Stimulated activated CD8-positive, alpha-beta memory T cell treated with anti-CD3 and anti-CD28 coated beads, Interleukin-7, amount 100 ng/mL, for 24 hours (primary cell): ENCODE data around the gene OR4X1.
A peak's percentile ranks its signal among the peaks of the same experiment; 100 is the strongest.
"Not testable (repeated sequence)": the region's sequence is repeated elsewhere in the genome, so short reads cannot be mapped to it uniquely, and the experiment has no call there.

Source experiments
- DNase-seq: peaks from one replicate; pipeline ENCODE4 v3.0.0-alpha.2; 2020; ENCODE audit warnings: low read depth

OR4X1 gene, protein sequence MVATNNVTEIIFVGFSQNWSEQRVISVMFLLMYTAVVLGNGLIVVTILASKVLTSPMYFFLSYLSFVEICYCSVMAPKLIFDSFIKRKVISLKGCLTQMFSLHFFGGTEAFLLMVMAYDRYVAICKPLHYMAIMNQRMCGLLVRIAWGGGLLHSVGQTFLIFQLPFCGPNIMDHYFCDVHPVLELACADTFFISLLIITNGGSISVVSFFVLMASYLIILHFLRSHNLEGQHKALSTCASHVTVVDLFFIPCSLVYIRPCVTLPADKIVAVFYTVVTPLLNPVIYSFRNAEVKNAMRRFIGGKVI

DNA sequence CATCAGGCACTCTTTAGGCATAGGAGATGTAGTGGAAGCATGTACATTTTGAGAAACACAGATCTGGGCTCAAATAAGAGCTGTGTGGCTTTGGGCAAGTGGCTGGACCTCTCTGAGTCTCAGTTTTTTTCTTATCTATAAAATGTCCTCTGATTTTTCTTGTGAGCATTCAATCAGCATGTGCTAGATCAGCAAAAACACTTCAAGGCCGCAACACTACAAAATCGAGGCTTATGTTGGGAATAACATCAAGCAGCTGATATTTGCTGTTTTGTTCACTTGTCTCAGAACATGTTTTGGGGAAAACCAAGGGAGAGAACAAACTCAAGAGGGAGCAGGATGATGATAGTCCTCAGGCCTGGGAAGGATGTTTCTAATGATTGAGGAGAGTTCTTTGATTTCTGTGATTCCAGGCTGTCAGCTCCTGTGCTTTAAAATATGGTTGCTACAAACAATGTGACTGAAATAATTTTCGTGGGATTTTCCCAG, at the start of gene OR4X1:
OR4X1 (plus strand) TSS at position 439 of the 489 bp plus-strand sequence; CDS start at position 439, 0 bp downstream.
- no peak for DNase-seq

DNA sequence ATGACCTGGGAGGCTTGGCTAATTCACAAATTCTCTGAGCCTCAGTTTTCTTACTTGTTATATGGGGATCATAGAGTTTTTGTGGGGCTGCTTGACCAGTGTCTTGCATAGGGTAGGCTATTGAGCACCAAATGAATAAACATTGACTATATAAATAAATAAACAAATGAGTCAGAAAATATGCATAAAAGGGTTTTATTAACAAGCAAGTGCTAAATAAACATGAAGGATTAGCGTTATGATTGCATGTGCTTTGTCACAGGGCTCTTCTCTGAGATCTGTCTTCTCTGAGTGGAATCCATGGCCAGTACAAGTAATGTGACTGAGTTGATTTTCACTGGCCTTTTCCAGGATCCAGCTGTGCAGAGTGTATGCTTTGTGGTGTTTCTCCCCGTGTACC, 47.2 kb upstream of the OR4X1 start, which contains the start of gene OR4B1:
OR4B1 (plus strand) TSS at position 301 of the 400 bp plus-strand sequence; CDS start at position 301, 0 bp downstream.
- DNase-seq = no peak

DNA sequence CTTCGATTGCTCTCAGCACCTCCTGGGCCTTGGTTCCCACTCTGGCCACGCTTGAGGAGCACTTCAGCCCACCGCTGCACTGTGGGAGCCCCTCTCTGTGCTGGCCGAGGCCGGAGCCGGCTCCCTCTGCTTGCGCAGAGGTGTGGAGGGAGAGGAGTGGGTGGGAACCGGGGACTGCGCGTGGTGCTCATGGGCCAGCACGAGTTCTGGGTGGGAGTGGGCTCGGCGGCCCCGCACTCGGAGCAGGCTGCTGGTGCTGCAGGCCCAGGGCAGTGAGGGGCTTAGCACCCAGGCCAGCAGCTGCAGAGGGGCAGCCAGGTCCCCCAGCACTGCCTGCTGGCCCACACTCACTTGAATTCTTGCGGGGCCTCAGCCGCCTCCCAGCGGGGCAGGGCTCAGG, 34.9 kb upstream of the OR4X1 start:
- no peak for DNase-seq

DNA sequence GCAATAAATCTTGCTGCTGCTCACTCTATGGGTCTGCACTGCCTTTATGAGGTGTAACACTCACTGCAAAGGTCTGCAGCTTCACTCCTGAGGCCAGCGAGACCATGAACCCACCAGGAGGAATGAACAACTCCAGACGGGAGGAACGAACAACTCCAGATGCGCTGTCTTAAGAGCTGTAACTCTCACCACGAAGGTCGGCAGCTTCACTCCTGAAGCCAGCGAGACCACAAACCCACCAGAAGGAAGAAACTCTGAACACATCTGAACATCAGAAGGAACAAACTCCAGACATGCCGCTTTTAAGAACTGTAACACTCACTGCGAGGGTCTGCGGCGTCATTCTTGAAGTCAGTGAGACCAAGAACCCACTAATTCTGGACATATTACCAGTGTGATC, 33.6 kb upstream of the OR4X1 start:
- not testable (repeated sequence) for DNase-seq

DNA sequence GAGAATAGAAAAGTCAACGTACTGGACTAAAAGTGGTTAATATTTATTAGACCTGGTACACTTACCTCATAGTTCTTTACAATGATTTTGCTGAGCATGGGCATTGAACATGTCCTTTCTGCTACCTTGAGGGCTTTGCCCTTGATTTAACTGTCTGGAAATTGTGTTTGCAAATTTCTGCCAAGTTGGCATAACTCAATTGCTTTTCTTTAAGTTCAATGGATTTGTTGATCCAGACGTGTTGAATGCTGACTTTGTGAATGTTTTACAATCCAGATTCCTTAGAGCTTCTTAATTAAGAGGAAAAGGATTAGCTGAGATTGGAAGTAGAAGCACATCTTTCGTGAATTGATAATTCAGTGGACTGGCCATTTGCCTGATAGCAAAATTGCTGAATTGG, 25.9 kb upstream of the OR4X1 start:
- no peak for DNase-seq

DNA sequence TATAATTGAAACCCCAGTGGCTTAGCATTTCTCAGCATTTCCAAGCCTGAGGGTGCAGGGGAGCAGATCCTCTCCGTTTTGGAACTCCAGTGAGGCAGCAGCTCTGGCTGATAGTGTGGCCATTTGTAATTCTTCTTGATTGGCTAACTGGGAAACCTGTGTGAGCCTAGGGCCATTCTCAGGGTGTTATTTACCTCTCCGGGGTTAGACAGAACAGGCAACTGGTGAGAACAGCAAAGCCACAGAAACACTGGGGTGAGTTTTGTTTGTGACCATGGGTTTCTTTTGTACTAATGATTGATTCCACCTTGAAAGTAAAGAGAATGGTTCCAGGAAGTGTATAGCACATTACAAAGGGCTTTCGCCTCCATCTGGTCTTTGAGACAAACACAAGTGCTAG, 21.2 kb upstream of the OR4X1 start:
- no peak for DNase-seq

DNA sequence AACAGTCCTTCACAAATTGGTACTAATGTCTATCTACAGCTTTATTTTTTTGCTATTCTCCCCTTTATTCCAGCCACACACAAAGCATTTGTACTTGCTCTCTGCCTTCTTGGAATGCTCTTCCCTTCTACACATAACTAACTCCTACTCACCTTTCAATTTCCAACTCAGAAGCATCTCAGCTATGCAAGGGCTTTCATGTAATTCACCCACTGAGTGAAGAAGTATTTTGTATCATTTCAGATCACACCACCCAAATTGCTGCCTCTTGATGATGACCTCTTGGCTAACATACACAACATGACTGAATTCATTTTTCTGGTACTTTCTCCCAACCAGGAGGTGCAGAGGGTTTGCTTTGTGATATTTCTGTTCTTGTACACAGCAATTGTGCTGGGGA, 18.9 kb upstream of the OR4X1 start, which contains the start of gene OR4X2:
OR4X2 (plus strand) TSS at position 301 of the 400 bp plus-strand sequence; CDS start at position 301, 0 bp downstream.
- no peak for DNase-seq

DNA sequence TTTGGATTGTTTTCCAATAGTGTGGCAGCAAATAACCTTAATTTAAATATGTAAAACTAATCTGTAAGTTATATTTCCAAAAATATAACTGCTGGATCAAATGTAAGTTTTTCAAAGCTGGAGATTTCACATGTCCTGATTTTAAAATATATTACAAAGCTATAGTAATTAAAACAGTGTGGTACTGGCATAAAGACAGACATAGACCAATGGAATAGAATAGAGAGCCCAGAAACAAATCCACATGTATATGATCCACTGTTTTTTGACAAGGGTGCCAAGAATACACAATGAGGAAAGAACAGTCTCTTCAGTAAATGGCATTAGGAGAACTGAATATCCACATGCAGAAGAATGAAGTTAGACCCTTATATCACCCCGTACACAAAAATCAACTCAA, 14.8 kb upstream of the OR4X1 start:
- DNase-seq = no peak

DNA sequence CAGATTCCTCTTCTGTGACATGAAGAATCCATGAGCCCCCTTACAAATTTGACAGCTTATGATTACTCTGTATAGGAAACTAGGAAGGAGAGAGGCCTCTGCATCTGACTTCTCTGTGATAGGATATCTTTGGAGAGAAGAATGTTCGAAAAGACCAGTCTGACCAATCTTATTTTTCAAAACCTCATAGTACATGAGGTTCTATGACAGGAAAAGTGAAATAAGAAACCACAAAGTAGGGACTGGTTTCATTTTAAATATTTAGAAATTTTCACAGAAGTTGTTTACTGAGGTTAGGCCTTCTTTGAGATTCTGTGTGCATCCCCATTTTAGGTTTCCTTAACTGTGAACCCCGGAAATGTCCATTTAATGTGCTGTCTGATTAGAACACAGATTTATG, 2.1 kb upstream of the OR4X1 start:
- DNase-seq = no peak

DNA sequence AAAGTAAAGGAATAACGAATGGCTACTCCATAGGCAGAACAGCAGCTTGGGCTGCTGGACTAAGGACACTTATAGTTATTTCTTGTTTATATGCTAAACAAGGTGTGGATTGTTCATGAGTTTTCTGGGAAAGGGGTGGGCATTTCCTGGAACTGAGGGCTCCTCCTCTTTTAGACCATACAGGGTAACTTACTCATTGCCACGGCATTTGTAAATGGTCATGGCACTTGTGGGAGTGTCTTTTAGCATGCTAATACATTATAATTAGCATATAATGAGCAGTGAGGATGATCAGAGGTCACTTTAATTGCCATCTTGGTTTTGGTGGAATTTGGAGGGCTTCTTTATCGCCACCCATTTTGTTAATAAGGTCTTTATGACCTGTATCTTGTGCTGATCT, 7.0 kb downstream of the OR4X1 start:
- no peak for DNase-seq

DNA sequence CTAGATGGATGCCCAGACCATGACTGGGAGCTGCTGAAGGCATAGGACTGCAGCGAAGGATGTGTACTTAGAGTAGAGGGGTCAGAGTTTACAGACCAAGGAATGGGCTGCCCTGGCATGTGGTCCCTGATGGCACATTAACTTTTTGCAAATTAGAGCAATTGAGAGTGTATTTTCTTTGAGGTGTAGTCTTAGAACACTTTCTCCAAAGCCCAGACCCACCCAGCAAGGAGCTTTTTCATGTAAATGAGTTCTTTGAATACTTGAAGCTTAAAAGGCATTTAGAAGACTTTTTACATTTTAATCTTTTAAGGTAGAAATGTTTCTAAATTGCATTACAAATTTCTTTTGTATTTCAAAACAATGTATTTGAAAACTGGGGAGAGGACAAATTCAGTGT, 8.9 kb downstream of the OR4X1 start:
- no peak for DNase-seq

DNA sequence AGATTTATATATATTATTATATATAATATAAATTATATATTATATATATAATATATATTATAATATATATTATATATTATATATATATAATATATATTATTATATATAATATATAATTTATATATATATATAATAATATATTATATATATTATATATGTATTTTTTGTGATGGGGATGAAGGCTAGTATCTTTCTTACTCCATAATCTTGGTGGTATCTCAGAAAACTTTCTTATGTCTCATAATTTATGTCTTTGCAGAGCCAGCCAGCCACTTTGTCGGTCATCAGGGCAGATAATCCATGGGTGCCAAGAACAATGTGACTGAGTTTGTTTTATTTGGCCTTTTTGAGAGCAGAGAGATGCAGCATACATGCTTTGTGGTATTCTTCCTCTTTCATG, 42.3 kb downstream of the OR4X1 start, which contains the start of gene OR4S1:
OR4S1 (plus strand) TSS at position 301 of the 400 bp plus-strand sequence; CDS start at position 301, 0 bp downstream.
- no peak for DNase-seq

DNA sequence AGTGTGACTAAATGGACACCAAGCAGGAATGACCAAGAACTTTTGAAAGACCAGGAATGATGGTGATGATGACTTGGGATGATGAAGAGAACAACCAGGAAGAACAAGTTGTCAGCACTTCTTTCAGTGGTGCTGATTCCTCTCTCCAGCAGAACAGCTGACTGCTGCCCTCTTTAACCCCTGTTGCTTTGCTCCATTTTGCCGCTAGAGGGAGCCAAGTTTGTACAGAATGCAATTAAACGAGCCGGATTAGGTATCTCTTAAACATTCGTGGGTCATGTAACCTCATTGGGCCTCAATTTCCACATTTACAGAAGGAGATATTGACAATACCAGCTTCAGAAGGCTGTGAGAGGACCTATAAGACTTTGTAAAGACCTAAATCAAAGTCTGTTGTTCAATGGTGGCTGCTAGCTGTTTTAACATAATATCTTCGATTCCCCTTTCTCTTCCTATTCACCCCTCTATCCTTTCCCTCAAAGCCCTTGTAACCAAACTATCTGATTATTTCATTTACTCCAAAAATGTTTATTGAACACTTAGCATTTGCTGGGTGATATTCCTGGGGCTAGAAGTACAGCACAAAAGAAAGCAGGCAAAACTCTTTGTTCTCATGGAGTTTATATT, 44.2 kb downstream of the OR4X1 start:
- DNase-seq = peak; percentile 40

DNA sequence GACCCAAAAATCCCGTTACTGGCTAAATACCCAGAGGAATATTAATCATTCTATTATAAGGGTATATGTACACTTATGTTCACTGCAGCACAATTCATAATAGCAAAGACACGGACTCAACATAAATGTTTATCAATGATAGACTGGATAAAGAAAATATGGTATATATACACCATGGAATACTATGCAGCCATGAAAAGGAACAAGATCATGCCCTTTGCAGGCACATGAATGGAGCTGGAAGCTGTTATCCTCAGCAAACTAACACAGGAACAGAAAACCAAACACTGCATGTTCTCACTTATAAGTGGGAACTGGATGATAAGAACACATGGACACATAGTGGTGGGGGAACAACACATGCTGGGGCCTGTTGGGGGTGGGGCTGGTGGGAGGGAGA, 49.9 kb downstream of the OR4X1 start:
- not testable (repeated sequence) for DNase-seq
